Measurements from ENCODE around the gene FCGBP. TPM values are rescaled to one million over a fixed set of nuclear protein-coding genes. Genes with fewer than 3 reads are reported as not detected.

FCGBP gene
- total RNA-seq, 1 donor from 2014 or later = 0.54 TPM

DNA sequence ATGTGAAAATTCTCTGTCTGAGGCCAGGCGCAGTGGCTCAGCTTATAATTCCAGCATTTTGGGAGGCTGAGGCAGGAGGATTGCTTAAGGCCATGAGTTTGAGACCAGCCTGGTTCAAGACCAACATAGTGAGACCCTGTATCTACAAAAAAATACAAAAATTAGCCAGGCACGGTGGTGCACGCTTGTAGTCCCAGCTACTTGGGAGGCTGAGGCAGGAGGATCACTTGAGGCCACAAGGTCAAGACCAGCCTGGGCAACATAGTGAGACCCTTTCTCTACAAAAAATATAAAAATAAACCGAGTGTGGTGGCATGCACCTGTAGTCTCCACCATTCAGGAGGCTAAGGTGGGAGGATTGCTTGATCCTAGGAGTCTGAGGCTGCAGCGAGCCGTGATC lies 2.2 kb upstream of the FCGBP start:
- Histone ChIP-seq H3K4me3 (ENCODE audit: insufficient read depth, low read depth, low read length) (no peak overlapping the region), H3K9me3 (ENCODE audit: insufficient read depth, low read depth, low read length) (no peaks in the 10 kb centered on the region), H3K4me1 (ENCODE audit: insufficient read depth, low read length) (no peaks in the 10 kb centered on the region), H3K27ac (ENCODE audit: low read depth, low read length) (no peak overlapping the region), H3K4me2 (ENCODE audit: low read length) (no peak overlapping the region), H2AFZ (ENCODE audit: low read depth, low read length) (no peak overlapping the region), H4K20me1 (ENCODE audit: insufficient read depth, low read length) (no peaks in the 10 kb centered on the region), H3K79me2 (ENCODE audit: insufficient read depth, low read length) (no peaks in the 10 kb centered on the region), H3K27me3 (ENCODE audit: insufficient read depth, low read length) (no peaks in the 10 kb centered on the region), H3K9ac (ENCODE audit: low read length) (no peak overlapping the region), H3K36me3 (ENCODE audit: insufficient read depth, low read length) (no peaks in the 10 kb centered on the region)
- DNase-seq (ENCODE audit: low read depth) = no peak
- no peaks in the 10 kb centered on the region for H3K36me3 Mint-ChIP-seq (ENCODE audit: low read depth, unreplicated experiment)
- FAIRE-seq = no peak
- H3K4me1 Mint-ChIP-seq (ENCODE audit: low read depth, unreplicated experiment) = peaks cover 5% of the 10 kb centered on the region
- TF ChIP-seq, protein P1, sequence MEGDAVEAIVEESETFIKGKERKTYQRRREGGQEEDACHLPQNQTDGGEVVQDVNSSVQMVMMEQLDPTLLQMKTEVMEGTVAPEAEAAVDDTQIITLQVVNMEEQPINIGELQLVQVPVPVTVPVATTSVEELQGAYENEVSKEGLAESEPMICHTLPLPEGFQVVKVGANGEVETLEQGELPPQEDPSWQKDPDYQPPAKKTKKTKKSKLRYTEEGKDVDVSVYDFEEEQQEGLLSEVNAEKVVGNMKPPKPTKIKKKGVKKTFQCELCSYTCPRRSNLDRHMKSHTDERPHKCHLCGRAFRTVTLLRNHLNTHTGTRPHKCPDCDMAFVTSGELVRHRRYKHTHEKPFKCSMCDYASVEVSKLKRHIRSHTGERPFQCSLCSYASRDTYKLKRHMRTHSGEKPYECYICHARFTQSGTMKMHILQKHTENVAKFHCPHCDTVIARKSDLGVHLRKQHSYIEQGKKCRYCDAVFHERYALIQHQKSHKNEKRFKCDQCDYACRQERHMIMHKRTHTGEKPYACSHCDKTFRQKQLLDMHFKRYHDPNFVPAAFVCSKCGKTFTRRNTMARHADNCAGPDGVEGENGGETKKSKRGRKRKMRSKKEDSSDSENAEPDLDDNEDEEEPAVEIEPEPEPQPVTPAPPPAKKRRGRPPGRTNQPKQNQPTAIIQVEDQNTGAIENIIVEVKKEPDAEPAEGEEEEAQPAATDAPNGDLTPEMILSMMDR (IDR thresholded peaks at IDR 0.05; ENCODE audit: insufficient read depth, low read depth, low read length) = no peak
- TF ChIP-seq EZH2 (IDR thresholded peaks at IDR 0.05; ENCODE audit: insufficient read depth, low read length) = no peak
- H3K27me3 Mint-ChIP-seq (ENCODE audit: low read depth, unreplicated experiment) = peaks cover 11% of the 10 kb centered on the region
- H3K27ac Mint-ChIP-seq (ENCODE audit: unreplicated experiment) = peak overlapping the region; percentile 19
- H3K4me3 Mint-ChIP-seq (ENCODE audit: unreplicated experiment) = no peak overlapping the region
- H3K9me3 Mint-ChIP-seq (ENCODE audit: unreplicated experiment) = no peaks in the 10 kb centered on the region

DNA sequence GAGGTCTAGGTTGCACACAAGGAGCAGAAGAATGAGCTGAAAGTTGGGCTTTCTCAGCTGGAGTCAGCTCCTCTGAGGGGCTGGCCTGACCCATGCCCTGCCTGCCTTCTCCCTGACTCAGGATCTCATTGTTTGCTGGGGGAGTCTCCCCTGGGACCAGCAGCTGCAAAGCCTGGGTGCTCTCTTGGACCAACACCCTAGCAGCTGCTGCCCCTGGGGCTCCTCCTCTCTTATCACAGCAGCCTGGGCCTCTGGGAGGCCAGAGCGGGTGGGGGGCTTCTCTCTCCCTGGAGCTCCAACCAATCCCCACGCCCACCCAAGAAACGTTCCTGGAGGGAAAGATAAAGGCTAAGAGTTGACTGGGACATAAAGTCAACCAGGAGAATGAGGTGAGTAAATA lies 1.6 kb upstream of the FCGBP start:
- Mint-ChIP-seq H3K36me3 (ENCODE audit: low read depth, unreplicated experiment) (no peaks in the 10 kb centered on the region), H3K9me3 (ENCODE audit: unreplicated experiment) (no peaks in the 10 kb centered on the region), H3K27ac (ENCODE audit: unreplicated experiment) (no peak overlapping the region), H3K4me1 (ENCODE audit: low read depth, unreplicated experiment) (no peaks in the 10 kb centered on the region), H3K4me3 (ENCODE audit: unreplicated experiment) (no peak overlapping the region), H3K27me3 (ENCODE audit: low read depth, unreplicated experiment) (peaks cover 11% of the 10 kb centered on the region)
- DNase-seq (ENCODE audit: low read depth) = no peak
- no peak overlapping the region for H3K27ac ChIP-seq (ENCODE audit: low read depth, low read length)
- H4K20me1 ChIP-seq (ENCODE audit: insufficient read depth, low read length) = no peaks in the 10 kb centered on the region
- FAIRE-seq = no peak
- TF ChIP-seq EZH2 (IDR thresholded peaks at IDR 0.05; ENCODE audit: insufficient read depth, low read length) = no peak
- TF ChIP-seq, protein P1 (IDR thresholded peaks at IDR 0.05; ENCODE audit: insufficient read depth, low read depth, low read length) = no peak
- no peaks in the 10 kb centered on the region for H3K4me1 ChIP-seq (ENCODE audit: insufficient read depth, low read length)
- no peaks in the 10 kb centered on the region for H3K36me3 ChIP-seq (ENCODE audit: insufficient read depth, low read length)
- no peak overlapping the region for H3K9ac ChIP-seq (ENCODE audit: low read length)
- no peak overlapping the region for H3K4me3 ChIP-seq (ENCODE audit: insufficient read depth, low read depth, low read length)
- no peak overlapping the region for H2AFZ ChIP-seq (ENCODE audit: low read depth, low read length)
- H3K4me2 ChIP-seq (ENCODE audit: low read length) = no peak overlapping the region
- no peaks in the 10 kb centered on the region for H3K79me2 ChIP-seq (ENCODE audit: insufficient read depth, low read length)
- no peaks in the 10 kb centered on the region for H3K27me3 ChIP-seq (ENCODE audit: insufficient read depth, low read length)
- H3K9me3 ChIP-seq (ENCODE audit: insufficient read depth, low read depth, low read length) = no peaks in the 10 kb centered on the region

DNA sequence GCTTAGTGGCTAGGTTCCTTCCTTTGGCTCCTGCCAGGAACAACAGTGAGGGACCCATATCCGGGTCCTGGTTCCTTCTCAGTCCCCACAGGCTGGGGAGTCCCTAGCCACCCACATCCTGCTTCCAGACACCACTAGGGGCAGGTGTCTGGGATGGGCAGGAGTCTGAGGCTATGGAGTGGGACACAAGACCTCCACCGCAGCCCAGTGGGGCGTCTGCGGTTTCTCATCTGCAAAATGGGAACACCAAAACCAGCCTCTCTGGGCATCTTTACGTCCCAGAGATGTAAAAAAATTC lies 879 bp upstream of the FCGBP start:
- H3K9me3 Mint-ChIP-seq (ENCODE audit: unreplicated experiment) = no peaks in the 10 kb centered on the region
- H3K4me1 Mint-ChIP-seq (ENCODE audit: low read depth, unreplicated experiment) = no peaks in the 10 kb centered on the region
- Histone ChIP-seq H3K4me1 (ENCODE audit: insufficient read depth, low read length) (no peaks in the 10 kb centered on the region), H3K9ac (ENCODE audit: low read length) (no peak overlapping the region), H3K36me3 (ENCODE audit: insufficient read depth, low read length) (no peaks in the 10 kb centered on the region), H2AFZ (ENCODE audit: low read depth, low read length) (no peak overlapping the region), H4K20me1 (ENCODE audit: insufficient read depth, low read length) (no peaks in the 10 kb centered on the region), H3K4me2 (ENCODE audit: low read length) (no peak overlapping the region), H3K79me2 (ENCODE audit: insufficient read depth, low read length) (no peaks in the 10 kb centered on the region), H3K27me3 (ENCODE audit: insufficient read depth, low read length) (no peaks in the 10 kb centered on the region), H3K9me3 (ENCODE audit: insufficient read depth, low read depth, low read length) (no peaks in the 10 kb centered on the region), H3K4me3 (ENCODE audit: insufficient read depth, low read depth, low read length) (no peak overlapping the region), H3K27ac (ENCODE audit: low read depth, low read length) (no peak overlapping the region)
- H3K27me3 Mint-ChIP-seq (ENCODE audit: low read depth, unreplicated experiment) = peaks cover 11% of the 10 kb centered on the region
- H3K36me3 Mint-ChIP-seq (ENCODE audit: low read depth, unreplicated experiment) = no peaks in the 10 kb centered on the region
- no peak overlapping the region for H3K4me3 Mint-ChIP-seq (ENCODE audit: unreplicated experiment)
- DNase-seq (ENCODE audit: low read depth) (no peak), FAIRE-seq (no peak)
- no peak overlapping the region for H3K27ac Mint-ChIP-seq (ENCODE audit: unreplicated experiment)
- no peak for TF ChIP-seq EZH2 (IDR thresholded peaks at IDR 0.05; ENCODE audit: insufficient read depth, low read length)
- TF ChIP-seq, protein P1 (IDR thresholded peaks at IDR 0.05; ENCODE audit: insufficient read depth, low read depth, low read length) = no peak
